HCT116 (cell line): ENCODE measurements around the gene PI4KA.

Source experiments
- EZH2phosphoT487 ChIP-seq: fragments of 200-600 bp; IDR thresholded peaks from 2 replicates; pipeline ENCODE4 v1.6.1; 2018; ENCODE audit warnings: antibody characterized with exemption, borderline replicate concordance
- POLR2A ChIP-seq: IDR thresholded peaks from 2 replicates; pipeline ENCODE4 v1.7.0; 2011; ENCODE audit warnings: borderline replicate concordance; ENCODE audit not compliant: insufficient read depth, insufficient read length; ENCODE audit errors: extremely low read depth
- TF ChIP-seq, protein P1 (sequence below), 3 experiments: fragments of 200-600 bp in 1 of 3; sonication (generic) in 1 of 3; IDR thresholded peaks in 2 of 3; conservative IDR thresholded peaks in 1 of 3; 2 replicates each; pipeline ENCODE4 v1.5.1; 2012 to 2017; ENCODE audit warnings: low read depth in 2 of 3, low read length in 2 of 3, antibody characterized with exemption in 1 of 3, borderline replicate concordance in 1 of 3, control low read depth in 1 of 3, mild to moderate bottlenecking in 1 of 3, mixed read lengths in 1 of 3, mixed run types in 1 of 3, moderate library complexity in 1 of 3; ENCODE audit not compliant: insufficient read depth in 1 of 3
- TF ChIP-seq, protein P2 (sequence below): IDR thresholded peaks from 2 replicates; pipeline ENCODE4 v1.6.1; 2012
- TF ChIP-seq, protein P3 (sequence below): IDR thresholded peaks from 2 replicates; pipeline ENCODE4 v1.6.1; 2012; ENCODE audit warnings: low read depth

- TF ChIP-seq, protein P1, sequence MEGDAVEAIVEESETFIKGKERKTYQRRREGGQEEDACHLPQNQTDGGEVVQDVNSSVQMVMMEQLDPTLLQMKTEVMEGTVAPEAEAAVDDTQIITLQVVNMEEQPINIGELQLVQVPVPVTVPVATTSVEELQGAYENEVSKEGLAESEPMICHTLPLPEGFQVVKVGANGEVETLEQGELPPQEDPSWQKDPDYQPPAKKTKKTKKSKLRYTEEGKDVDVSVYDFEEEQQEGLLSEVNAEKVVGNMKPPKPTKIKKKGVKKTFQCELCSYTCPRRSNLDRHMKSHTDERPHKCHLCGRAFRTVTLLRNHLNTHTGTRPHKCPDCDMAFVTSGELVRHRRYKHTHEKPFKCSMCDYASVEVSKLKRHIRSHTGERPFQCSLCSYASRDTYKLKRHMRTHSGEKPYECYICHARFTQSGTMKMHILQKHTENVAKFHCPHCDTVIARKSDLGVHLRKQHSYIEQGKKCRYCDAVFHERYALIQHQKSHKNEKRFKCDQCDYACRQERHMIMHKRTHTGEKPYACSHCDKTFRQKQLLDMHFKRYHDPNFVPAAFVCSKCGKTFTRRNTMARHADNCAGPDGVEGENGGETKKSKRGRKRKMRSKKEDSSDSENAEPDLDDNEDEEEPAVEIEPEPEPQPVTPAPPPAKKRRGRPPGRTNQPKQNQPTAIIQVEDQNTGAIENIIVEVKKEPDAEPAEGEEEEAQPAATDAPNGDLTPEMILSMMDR (IDR thresholded peaks at IDR 0.05 in 2 of 3, conservative IDR thresholded peaks at IDR 0.05 in 1 of 3; ENCODE audit: borderline replicate concordance in 1 of 3, insufficient read depth in 1 of 3, low read depth in 2 of 3, low read length in 2 of 3): no peak
- TF ChIP-seq, protein P2, sequence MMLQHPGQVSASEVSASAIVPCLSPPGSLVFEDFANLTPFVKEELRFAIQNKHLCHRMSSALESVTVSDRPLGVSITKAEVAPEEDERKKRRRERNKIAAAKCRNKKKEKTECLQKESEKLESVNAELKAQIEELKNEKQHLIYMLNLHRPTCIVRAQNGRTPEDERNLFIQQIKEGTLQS: no peak
- TF ChIP-seq POLR2A (no peak), EZH2phosphoT487 (no peak)
- TF ChIP-seq, protein P3, sequence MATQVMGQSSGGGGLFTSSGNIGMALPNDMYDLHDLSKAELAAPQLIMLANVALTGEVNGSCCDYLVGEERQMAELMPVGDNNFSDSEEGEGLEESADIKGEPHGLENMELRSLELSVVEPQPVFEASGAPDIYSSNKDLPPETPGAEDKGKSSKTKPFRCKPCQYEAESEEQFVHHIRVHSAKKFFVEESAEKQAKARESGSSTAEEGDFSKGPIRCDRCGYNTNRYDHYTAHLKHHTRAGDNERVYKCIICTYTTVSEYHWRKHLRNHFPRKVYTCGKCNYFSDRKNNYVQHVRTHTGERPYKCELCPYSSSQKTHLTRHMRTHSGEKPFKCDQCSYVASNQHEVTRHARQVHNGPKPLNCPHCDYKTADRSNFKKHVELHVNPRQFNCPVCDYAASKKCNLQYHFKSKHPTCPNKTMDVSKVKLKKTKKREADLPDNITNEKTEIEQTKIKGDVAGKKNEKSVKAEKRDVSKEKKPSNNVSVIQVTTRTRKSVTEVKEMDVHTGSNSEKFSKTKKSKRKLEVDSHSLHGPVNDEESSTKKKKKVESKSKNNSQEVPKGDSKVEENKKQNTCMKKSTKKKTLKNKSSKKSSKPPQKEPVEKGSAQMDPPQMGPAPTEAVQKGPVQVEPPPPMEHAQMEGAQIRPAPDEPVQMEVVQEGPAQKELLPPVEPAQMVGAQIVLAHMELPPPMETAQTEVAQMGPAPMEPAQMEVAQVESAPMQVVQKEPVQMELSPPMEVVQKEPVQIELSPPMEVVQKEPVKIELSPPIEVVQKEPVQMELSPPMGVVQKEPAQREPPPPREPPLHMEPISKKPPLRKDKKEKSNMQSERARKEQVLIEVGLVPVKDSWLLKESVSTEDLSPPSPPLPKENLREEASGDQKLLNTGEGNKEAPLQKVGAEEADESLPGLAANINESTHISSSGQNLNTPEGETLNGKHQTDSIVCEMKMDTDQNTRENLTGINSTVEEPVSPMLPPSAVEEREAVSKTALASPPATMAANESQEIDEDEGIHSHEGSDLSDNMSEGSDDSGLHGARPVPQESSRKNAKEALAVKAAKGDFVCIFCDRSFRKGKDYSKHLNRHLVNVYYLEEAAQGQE: no peak
Observed at GRCh38 chr22:20798218-20798617, 60.4 kb downstream of the PI4KA start.
